Small intestine (tissue), 7 donors: Measurements from ENCODE around the gene DLAT. TPM values are rescaled to one million over a fixed set of nuclear protein-coding genes. Genes with fewer than 3 reads are reported as not detected.

Source experiments
- DNase-seq, 2 donors: peaks; one replicate each; pipeline versions ENCODE4 v3.0.0 to v3.0.0-alpha.2; 2013
- FAIRE-seq: peaks from 2 replicates; lab custom pipeline; 2012; peaks lifted over from hg19 to GRCh38; lab: Jason Lieb, UNC
- H3K27ac ChIP-seq, 3 donors: one replicate each; pipeline ENCODE4 v1.5.1; 2013; ENCODE audit warnings: low read length in 2 of 3, mild to moderate bottlenecking in 2 of 3, control low read depth in 1 of 3, inconsistent platforms in 1 of 3, low read depth in 1 of 3, moderate library complexity in 1 of 3
- H3K27me3 ChIP-seq, 3 donors: one replicate each; pipeline ENCODE4 v1.6.1; 2013; ENCODE audit warnings: low read length in 3 of 3, inconsistent platforms in 1 of 3; ENCODE audit not compliant: control insufficient read depth in 3 of 3, insufficient read depth in 3 of 3
- H3K36me3 ChIP-seq, 3 donors: one replicate each; pipeline ENCODE4 v1.6.1; 2013; ENCODE audit warnings: low read length in 3 of 3, inconsistent platforms in 1 of 3, low read depth in 1 of 3, mild to moderate bottlenecking in 1 of 3, moderate library complexity in 1 of 3; ENCODE audit not compliant: control insufficient read depth in 3 of 3, insufficient read depth in 2 of 3
- H3K4me1 ChIP-seq, 3 donors: one replicate each; pipeline ENCODE4 v1.6.1; 2013; ENCODE audit warnings: low read length in 2 of 3, inconsistent platforms in 1 of 3, low read depth in 1 of 3, mild to moderate bottlenecking in 1 of 3, moderate library complexity in 1 of 3; ENCODE audit not compliant: control insufficient read depth in 3 of 3, insufficient read depth in 2 of 3
- H3K4me3 ChIP-seq, 3 donors: one replicate each; pipeline ENCODE4 v1.5.1; 2013; ENCODE audit warnings: low read length in 3 of 3, control low read depth in 1 of 3, inconsistent platforms in 1 of 3, low read depth in 1 of 3, mild to moderate bottlenecking in 1 of 3, moderate library complexity in 1 of 3
- H3K9me3 ChIP-seq, 2 donors: one replicate each; pipeline ENCODE4 v1.6.1; 2013; ENCODE audit warnings: low read depth in 1 of 2, low read length in 1 of 2; ENCODE audit not compliant: control insufficient read depth in 2 of 2, insufficient read depth in 1 of 2
- WGBS, 3 donors: extraction: QIAGEN DNeasy Blood & Tissue Kit; methylation state at CpG; one replicate each; pipeline ENCODE4 v1.1.7; 2013; 5-methylcytosine and 5-hydroxymethylcytosine counted together
- polyA plus RNA-seq, 4 donors: library from polyadenylated mRNA; stranded (reverse) in 3 of 4; unstranded in 1 of 4; fragments of 200-250 nt in 3 of 4; fragments of 120-200 nt in 1 of 4; gene quantifications; one replicate each; pipeline versions ENCODE4 v1.2.1 to v1.2.3, GENCODE V29; 2013
- donor health status: healthy with polysubstance abuse.
- donor health status: control.
- donor health status: control.
- donor health status: Bipolar disorder and iron deficiency.
- donor health status: healthy.

DLAT gene
- polyA plus RNA-seq, 4 donors = 24.0 to 28.4 (median 24.5) TPM

- WGBS, 3 donors = 90 to 96% (median 95%) methylated on average over 11 of the region's 11 CpGs
- no peak for FAIRE-seq
These were observed 72.7 kb downstream of the DLAT start for GRCh38 chr11:112097734-112098528.

GRCh38 chr11:112100462-112100861 lies 75.3 kb downstream of the DLAT start:
- Histone ChIP-seq H3K9me3 (no peaks in the 10 kb centered on the region), H3K36me3 (peaks cover 0 to 8% (median 6%) of the 10 kb centered on the region in 3 donors), H3K27ac (no peak overlapping the region), H3K27me3 (no peaks in the 10 kb centered on the region), H3K4me1 (no peaks in the 10 kb centered on the region), H3K4me3 (no peak overlapping the region)
- WGBS, 3 donors = 69 to 75% (median 71%) methylated on average over 2 of the region's 2 CpGs
- DNase-seq (no peak), FAIRE-seq (no peak)

More at GRCh38 chr11:112097734-112098528, 72.7 kb downstream of the DLAT start:
- no peaks in the 10 kb centered on the region for H3K27me3 ChIP-seq
- no peak overlapping the region for H3K4me3 ChIP-seq
- no peak overlapping the region for H3K27ac ChIP-seq
- no peak for DNase-seq
- peaks cover 0 to 14% (median 9%) of the 10 kb centered on the region in 3 donors for H3K36me3 ChIP-seq
- H3K9me3 ChIP-seq = no peaks in the 10 kb centered on the region
- no peaks in the 10 kb centered on the region for H3K4me1 ChIP-seq

- H3K27ac ChIP-seq = no peak overlapping the region
- H3K27me3 ChIP-seq = no peaks in the 10 kb centered on the region
- no peak for DNase-seq
- no peak overlapping the region for H3K4me3 ChIP-seq
- peaks cover 0 to 4% (median 2%) of the 10 kb centered on the region in 3 donors for H3K36me3 ChIP-seq
- no peaks in the 10 kb centered on the region for H3K9me3 ChIP-seq
- no peak for FAIRE-seq
- 70 to 81% (median 72%) methylated on average over 6 of the region's 6 CpGs for WGBS, 3 donors
- no peaks in the 10 kb centered on the region for H3K4me1 ChIP-seq
These were observed 78.2 kb downstream of the DLAT start for GRCh38 chr11:112103446-112103845.

GRCh38 chr11:112106070-112106469 lies 80.9 kb downstream of the DLAT start:
- no peaks in the 10 kb centered on the region for H3K9me3 ChIP-seq
- no peaks in the 10 kb centered on the region for H3K4me1 ChIP-seq
- FAIRE-seq = no peak
- H3K4me3 ChIP-seq = no peak overlapping the region
- peak; percentile 16 to 51 for DNase-seq
- no peak overlapping the region for H3K27ac ChIP-seq
- H3K27me3 ChIP-seq = no peaks in the 10 kb centered on the region
- H3K36me3 ChIP-seq = peaks cover 0 to 4% (median 2%) of the 10 kb centered on the region in 3 donors
- WGBS, 3 donors = 41 to 68% (median 58%) methylated on average over 8 of the region's 8 CpGs

Other genes starting within 250 kb of the DLAT start
- gene ALG9, start 153.8 kb upstream of the DLAT start, polyA plus RNA-seq = 10 to 100 TPM; 15.7 to 31.9 (median 17.3) TPM
- gene FDXACB1, start 146.2 kb upstream of the DLAT start, polyA plus RNA-seq = 1 to 10 TPM in 3 of 4 donors, under 1 TPM in 1; 0.67 to 3.3 (median 1.6) TPM
- 10 to 100 TPM; 21.2 to 44.2 (median 27.5) TPM for gene CFAP68, start 145.9 kb upstream of the DLAT start, polyA plus RNA-seq
- 100 to 1,000 TPM in 1 of 4 donors, 10 to 100 TPM in 3; 12.4 to 260 (median 45.0) TPM for gene CRYAB, start 113.6 kb upstream of the DLAT start, polyA plus RNA-seq
- 1 to 10 TPM in 3 of 4 donors, not detected in 1; 1.7 to 4.3 (median 3.0) TPM for gene HSPB2, start 112.7 kb upstream of the DLAT start, polyA plus RNA-seq
- 10 to 100 TPM; 10.3 to 33.5 (median 24.9) TPM for gene C11orf52, start 106.5 kb upstream of the DLAT start, polyA plus RNA-seq
- gene DIXDC1, start 88.1 kb upstream of the DLAT start, polyA plus RNA-seq = 1 to 10 TPM; 1.3 to 9.7 (median 5.1) TPM
- gene PIH1D2, start 48.6 kb downstream of the DLAT start, polyA plus RNA-seq = 1 to 10 TPM in 2 of 4 donors, under 1 TPM in 1, not detected in 1; 0.67 to 1.2 (median 1.1) TPM
- gene NKAPD1, start 48.9 kb downstream of the DLAT start, polyA plus RNA-seq = 10 to 100 TPM in 2 of 4 donors, 1 to 10 TPM in 2; 8.3 to 26.4 (median 12.7) TPM
- gene TIMM8B, start 61.3 kb downstream of the DLAT start, polyA plus RNA-seq = 100 to 1,000 TPM in 1 of 4 donors, 10 to 100 TPM in 3; 53.3 to 154 (median 94.4) TPM
- 100 to 1,000 TPM; 145 to 421 (median 229) TPM for gene SDHD, start 61.5 kb downstream of the DLAT start, polyA plus RNA-seq
- gene IL18, start 138.7 kb downstream of the DLAT start, polyA plus RNA-seq = 10 to 100 TPM; 18.6 to 74.0 (median 46.1) TPM
- 1 to 10 TPM in 1 of 4 donors, under 1 TPM in 1, not detected in 2; 0.13 to 1.6 TPM for gene TEX12, start 142.0 kb downstream of the DLAT start, polyA plus RNA-seq
- 10 to 100 TPM in 1 of 4 donors, 1 to 10 TPM in 3; 1.1 to 11.6 (median 7.6) TPM for gene BCO2, start 150.1 kb downstream of the DLAT start, polyA plus RNA-seq
- gene PTS, start 201.0 kb downstream of the DLAT start, polyA plus RNA-seq = 10 to 100 TPM; 25.5 to 57.3 (median 38.9) TPM
- under 1 TPM in 1 of 4 donors, not detected in 3; 0.06 TPM for gene PLET1, start 235.5 kb downstream of the DLAT start, polyA plus RNA-seq